Karpas-422 (cell line): ENCODE data around the gene DGKZ. TPM values are rescaled to one million over a fixed set of nuclear protein-coding genes. Genes with fewer than 3 reads are reported as not detected.

Source experiments
- DNase-seq: peaks from one replicate; pipeline ENCODE4 v3.0.0-alpha.2; 2015
- H2AFZ ChIP-seq: fragments of 200-600 bp; sonication (generic); 2 replicates; pipeline ENCODE4 v1.6.1; 2014; ENCODE audit warnings: antibody characterized with exemption, low read length, mixed read lengths
- H3K27ac ChIP-seq: fragments of 200-600 bp; sonication (generic); 2 replicates; pipeline ENCODE4 v1.5.1; 2014; ENCODE audit warnings: mild to moderate bottlenecking, low read length, moderate library complexity
- H3K27me3 ChIP-seq: fragments of 200-600 bp; sonication (generic); 2 replicates; pipeline ENCODE4 v1.6.1; 2014; ENCODE audit warnings: low read length, mixed read lengths
- H3K36me3 ChIP-seq: fragments of 200-600 bp; sonication (generic); 2 replicates; pipeline ENCODE4 v1.6.1; 2014; ENCODE audit warnings: low read length, mixed read lengths; ENCODE audit not compliant: insufficient read depth
- H3K4me1 ChIP-seq: fragments of 200-600 bp; sonication (generic); 2 replicates; pipeline ENCODE4 v1.6.1; 2014; ENCODE audit warnings: mild to moderate bottlenecking, low read length, mixed read lengths
- H3K4me2 ChIP-seq: fragments of 200-600 bp; sonication (generic); 2 replicates; pipeline ENCODE4 v1.6.1; 2014; ENCODE audit warnings: low read length, low read depth, mild to moderate bottlenecking; ENCODE audit not compliant: poor library complexity, severe bottlenecking
- H3K4me3 ChIP-seq: fragments of 200-600 bp; sonication (generic); 2 replicates; pipeline ENCODE4 v1.5.1; 2014; ENCODE audit warnings: mild to moderate bottlenecking, antibody characterized with exemption, low read length, mixed read lengths
- H3K79me2 ChIP-seq: fragments of 200-600 bp; sonication (generic); 2 replicates; pipeline ENCODE4 v1.6.1; 2014; ENCODE audit warnings: mild to moderate bottlenecking, low read length, mixed read lengths
- H3K9ac ChIP-seq: fragments of 200-600 bp; sonication (generic); 2 replicates; pipeline ENCODE4 v1.6.0; 2014; ENCODE audit warnings: low read length
- H3K9me2 ChIP-seq: fragments of 200-600 bp; sonication (generic), shearing (Covaris generic); replicated peaks from 2 replicates; pipeline ENCODE4 v1.6.0; 2014; ENCODE audit warnings: mild to moderate bottlenecking, low read length, moderate library complexity; ENCODE audit not compliant: insufficient read depth
- H3K9me3 ChIP-seq: fragments of 300-700, 200-600 bp; sonication (generic); 2 replicates; pipeline ENCODE4 v1.6.1; 2014; ENCODE audit warnings: low read length, mixed read lengths
- H4K20me1 ChIP-seq: fragments of 200-600 bp; sonication (generic); 2 replicates; pipeline ENCODE4 v1.6.1; 2014; ENCODE audit warnings: mild to moderate bottlenecking, antibody characterized with exemption, low read length, low read depth; ENCODE audit not compliant: insufficient read depth
- small RNA-seq: library from RNA; depleted of rRNA; stranded (forward); fragments of <200 nt; gene quantifications from one replicate; pipeline ENCODE3, GENCODE V24; 2014
- total RNA-seq: library from RNA; depleted of rRNA; stranded (reverse); fragments of >200 nt; shearing (Covaris generic); gene quantifications from 2 replicates; pipeline ENCODE4 v1.2.3, GENCODE V29; 2014; ENCODE audit warnings: low replicate concordance; rRNA removed

DGKZ gene
- total RNA-seq, 1 experiment from 2014 or later, result 59.4 TPM

GRCh38 chr11:46429717-46430116 lies 82.5 kb downstream of the DGKZ start:
- H3K27me3 ChIP-seq, result no peaks in the 10 kb centered on the region
- H3K9ac ChIP-seq, result no peak overlapping the region
- no peak for DNase-seq
- no peak overlapping the region for H2AFZ ChIP-seq
- no peaks in the 10 kb centered on the region for H3K9me2 ChIP-seq
- no peaks in the 10 kb centered on the region for H3K79me2 ChIP-seq
- H3K4me1 ChIP-seq, result no peaks in the 10 kb centered on the region
- H3K4me3 ChIP-seq, result no peak overlapping the region
- H4K20me1 ChIP-seq, result no peaks in the 10 kb centered on the region
- no peak overlapping the region for H3K4me2 ChIP-seq
- H3K36me3 ChIP-seq, result no peaks in the 10 kb centered on the region
- no peak overlapping the region for H3K27ac ChIP-seq
- no peaks in the 10 kb centered on the region for H3K9me3 ChIP-seq

Small RNA genes lying within 50 kb of the gene (small RNA-seq; reads per million reads assigned to genes)
- 0.16 reads per million for gene MIR4688

Other genes with a start within 250 kb of the DGKZ start
- gene PHF21A, start 226.0 kb upstream of the DGKZ start, total RNA-seq, result 33.0 and 51.7 TPM in 2 replicates
- not detected in 2 replicates for gene CREB3L1, start 69.8 kb upstream of the DGKZ start, total RNA-seq
- gene MDK, start 34.2 kb downstream of the DGKZ start, total RNA-seq, result 6.9 and 21.9 TPM in 2 replicates
- gene CHRM4, start 44.3 kb downstream of the DGKZ start, total RNA-seq, result not detected in 2 replicates
- 26.2 and 30.3 TPM in 2 replicates for gene AMBRA1, start 246.6 kb downstream of the DGKZ start, total RNA-seq